Measurements from ENCODE around the gene RHOH. TPM values are rescaled to one million over a fixed set of nuclear protein-coding genes. Genes with fewer than 3 reads are reported as not detected.
A peak's percentile ranks its signal among the peaks of the same experiment; 100 is the strongest.
"Not testable (repeated sequence)": the region's sequence is repeated elsewhere in the genome, so short reads cannot be mapped to it uniquely, and the experiment has no call there.

The RHOH gene, protein sequence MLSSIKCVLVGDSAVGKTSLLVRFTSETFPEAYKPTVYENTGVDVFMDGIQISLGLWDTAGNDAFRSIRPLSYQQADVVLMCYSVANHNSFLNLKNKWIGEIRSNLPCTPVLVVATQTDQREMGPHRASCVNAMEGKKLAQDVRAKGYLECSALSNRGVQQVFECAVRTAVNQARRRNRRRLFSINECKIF
- total RNA-seq (2021) (not detected in 2 replicates), Bru-seq, nascent RNA (percentile 18 among the genes with signal in this experiment), BruChase-seq, experiment 1, labeled RNA remaining after a 2-hour chase (percentile 18 among the genes with signal in this experiment), BruChase-seq, experiment 2, labeled RNA remaining after a 6-hour chase (percentile 15 among the genes with signal in this experiment)
- long read RNA-seq: 0 reads

DNA sequence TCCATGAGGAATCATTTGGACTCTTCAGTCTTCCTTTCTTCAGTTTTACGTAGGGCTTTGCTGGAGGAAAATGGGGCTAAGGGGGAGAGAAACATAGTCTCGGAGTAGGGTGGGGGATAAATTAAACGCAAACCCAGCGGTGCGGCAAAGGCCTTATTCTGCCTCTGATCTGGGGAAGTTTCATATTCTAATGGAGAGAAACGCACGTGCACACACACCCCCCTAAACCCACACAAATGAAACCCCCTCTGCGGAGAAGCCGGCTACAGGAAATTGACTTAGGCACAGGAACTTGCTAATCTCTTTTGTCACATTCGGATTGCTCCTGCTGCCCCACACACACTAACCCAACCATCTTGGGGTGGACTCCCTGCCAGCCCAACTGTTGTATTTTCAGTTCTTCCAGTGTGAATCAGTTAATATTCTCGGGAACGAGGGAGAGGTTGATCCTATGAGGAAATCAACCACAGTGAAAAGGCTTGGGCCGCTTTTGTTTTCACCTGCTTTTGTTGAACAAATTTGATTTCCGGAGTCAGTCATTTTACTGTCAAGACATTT lies at the start of gene RHOH:
Gene RHOH, plus strand, starts transcription at position 308 of the 558 bp plus-strand sequence. CDS start 46,356 bp downstream, outside the sequence.
- no TSS peak for BruUV-seq (replicated peaks)
- POLR2A ChIA-PET (ENCODE audit: unreplicated experiment): interaction anchor here (0.6 kb wide), 1 partner anchor 11 kb away, joined by 4 read pairs; no protein-coding TSS in a partner anchor
- CTCF ChIA-PET: interaction anchor here (0.7 kb wide), 1 partner anchor 622 kb away, joined by 5 read pairs; no protein-coding TSS in a partner anchor
- Histone ChIP-seq H3K36me3 (ENCODE audit: low read depth) (no peaks in the 10 kb centered on the region), H3K79me2 (ENCODE audit: low read depth) (no peaks in the 10 kb centered on the region), H4K20me1 (ENCODE audit: insufficient read depth) (no peaks in the 10 kb centered on the region), H3K27me3 (ENCODE audit: insufficient read depth, low read depth) (no peaks in the 10 kb centered on the region), H3K4me1 (replicated peaks; ENCODE audit: insufficient read depth) (peaks cover 13% of the 10 kb centered on the region; the same call in 1 of the 2 replicates), H3K4me2 (no peak within 1 kb of the TSS), H3F3A (ENCODE audit: insufficient read depth, low read depth) (no peaks in the 10 kb centered on the region), H3K9me2 (ENCODE audit: insufficient read depth) (no peaks in the 10 kb centered on the region), H3K9me3 (ENCODE audit: insufficient read depth, low read depth) (no peaks in the 10 kb centered on the region), H3K4me3 (no peak within 1 kb of the TSS), H3K27ac (no peak within 1 kb of the TSS), H2AFZ (no peak within 1 kb of the TSS)
- TF ChIP-seq EZH2 (IDR thresholded peaks at IDR 0.05; ENCODE audit: low read depth): no peak
- TF ChIP-seq, protein P1, sequence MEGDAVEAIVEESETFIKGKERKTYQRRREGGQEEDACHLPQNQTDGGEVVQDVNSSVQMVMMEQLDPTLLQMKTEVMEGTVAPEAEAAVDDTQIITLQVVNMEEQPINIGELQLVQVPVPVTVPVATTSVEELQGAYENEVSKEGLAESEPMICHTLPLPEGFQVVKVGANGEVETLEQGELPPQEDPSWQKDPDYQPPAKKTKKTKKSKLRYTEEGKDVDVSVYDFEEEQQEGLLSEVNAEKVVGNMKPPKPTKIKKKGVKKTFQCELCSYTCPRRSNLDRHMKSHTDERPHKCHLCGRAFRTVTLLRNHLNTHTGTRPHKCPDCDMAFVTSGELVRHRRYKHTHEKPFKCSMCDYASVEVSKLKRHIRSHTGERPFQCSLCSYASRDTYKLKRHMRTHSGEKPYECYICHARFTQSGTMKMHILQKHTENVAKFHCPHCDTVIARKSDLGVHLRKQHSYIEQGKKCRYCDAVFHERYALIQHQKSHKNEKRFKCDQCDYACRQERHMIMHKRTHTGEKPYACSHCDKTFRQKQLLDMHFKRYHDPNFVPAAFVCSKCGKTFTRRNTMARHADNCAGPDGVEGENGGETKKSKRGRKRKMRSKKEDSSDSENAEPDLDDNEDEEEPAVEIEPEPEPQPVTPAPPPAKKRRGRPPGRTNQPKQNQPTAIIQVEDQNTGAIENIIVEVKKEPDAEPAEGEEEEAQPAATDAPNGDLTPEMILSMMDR (conservative IDR thresholded peaks at IDR 0.05): no peak
- no peak for DNase-seq
- intact Hi-C loops (cut with micrococcal nuclease; ENCODE audit: unreplicated experiment): no loop called here

DNA sequence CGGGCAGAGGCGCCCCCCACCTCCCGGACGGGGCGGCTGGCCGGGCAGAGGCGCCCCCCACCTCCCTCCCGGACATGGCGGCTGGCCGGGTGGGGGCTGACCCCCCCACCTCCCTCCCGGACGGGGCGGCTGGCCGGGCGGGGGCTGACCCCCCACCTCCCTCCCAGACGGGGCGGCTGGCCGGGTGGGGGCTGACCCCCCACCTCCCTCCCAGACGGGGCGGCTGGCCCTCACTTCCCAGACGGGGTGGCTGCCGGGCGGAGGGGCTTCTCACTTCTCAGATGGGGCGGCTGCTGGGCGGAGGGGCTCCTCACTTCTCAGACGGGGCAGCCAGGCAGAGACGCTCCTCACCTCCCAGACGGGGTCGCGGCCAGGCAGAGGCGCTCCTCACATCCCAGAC lies 49.3 kb upstream of the RHOH start:
- H3K79me2 ChIP-seq (ENCODE audit: low read depth); H3K9me2 ChIP-seq (ENCODE audit: insufficient read depth); POLR2A ChIA-PET (ENCODE audit: unreplicated experiment); H3K9me3 ChIP-seq (ENCODE audit: insufficient read depth, low read depth); H3K27me3 ChIP-seq (ENCODE audit: insufficient read depth, low read depth); H3K4me2 ChIP-seq; DNase-seq; H3K4me1 ChIP-seq (replicated peaks; ENCODE audit: insufficient read depth); H4K20me1 ChIP-seq (ENCODE audit: insufficient read depth); H2AFZ ChIP-seq; BruUV-seq (replicated peaks); intact Hi-C loops (cut with micrococcal nuclease; ENCODE audit: unreplicated experiment); H3K36me3 ChIP-seq (ENCODE audit: low read depth); CTCF ChIA-PET; H3K27ac ChIP-seq; H3K4me3 ChIP-seq; H3F3A ChIP-seq (ENCODE audit: insufficient read depth, low read depth): not testable (repeated sequence)

DNA sequence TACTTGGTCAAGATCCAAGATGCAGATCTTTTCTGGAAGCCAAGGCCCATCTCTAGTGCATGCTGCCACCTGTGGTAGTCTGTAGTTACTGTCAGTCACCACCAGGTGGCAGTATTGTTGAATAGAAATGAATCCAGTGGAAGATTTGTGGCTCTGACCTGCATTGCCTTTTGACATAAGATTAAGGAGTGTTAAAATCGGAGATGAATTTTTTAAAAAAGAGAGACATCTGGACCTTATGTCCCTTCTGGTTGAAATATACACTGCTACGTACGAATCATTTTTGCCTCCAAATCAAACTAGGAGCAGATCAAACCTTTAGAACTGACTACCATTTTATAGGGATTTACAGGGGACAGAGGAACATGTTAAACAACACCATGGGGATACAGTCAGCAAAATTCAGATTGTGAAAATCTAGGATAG lies 46.9 kb upstream of the RHOH start:
- Histone ChIP-seq H3K9me3 (ENCODE audit: insufficient read depth, low read depth) (peaks cover 8% of the 10 kb centered on the region), H3K27me3 (ENCODE audit: insufficient read depth, low read depth) (no peaks in the 10 kb centered on the region), H3K9me2 (ENCODE audit: insufficient read depth) (no peaks in the 10 kb centered on the region), H3K4me1 (replicated peaks; ENCODE audit: insufficient read depth) (no peaks in the 10 kb centered on the region), H3K79me2 (ENCODE audit: low read depth) (no peaks in the 10 kb centered on the region), H3K4me3 (no peak overlapping the region), H3K27ac (no peak overlapping the region), H3K36me3 (ENCODE audit: low read depth) (0 out of 2 replicates have a peak, but pooled peaks cover 7% of the 10 kb centered on the region), H3F3A (ENCODE audit: insufficient read depth, low read depth) (0 out of 2 replicates have a peak, but pooled peaks cover 4% of the 10 kb centered on the region), H3K4me2 (no peak overlapping the region), H2AFZ (no peak overlapping the region), H4K20me1 (ENCODE audit: insufficient read depth) (no peaks in the 10 kb centered on the region)
- ChIA-PET POLR2A (ENCODE audit: unreplicated experiment) (interaction anchor here (0.6 kb wide), 1 partner anchor 94 kb away, joined by 4 read pairs; no protein-coding TSS in a partner anchor), CTCF (interaction anchor here (0.6 to 1.0 kb wide), 6 partner anchors 85 to 657 kb away, joined by 3 to 8 read pairs (median 4); no protein-coding TSS in a partner anchor)
- peak; percentile 40 to 61 for DNase-seq
- intact Hi-C loops (cut with micrococcal nuclease; ENCODE audit: unreplicated experiment): loop anchor here (1.0 kb wide), 2 partner anchors 159 to 569 kb away; no protein-coding TSS in a partner anchor
- no peak for TF ChIP-seq EZH2 (IDR thresholded peaks at IDR 0.05; ENCODE audit: low read depth)
- TF ChIP-seq, protein P1 (conservative IDR thresholded peaks at IDR 0.05): peak; percentile 94
- no TSS peak for BruUV-seq (replicated peaks)

Data from PC-9 (cell line).